ENCODE results near the gene TFRC.
A peak's percentile ranks its signal among the peaks of the same experiment; 100 is the strongest.

DNA sequence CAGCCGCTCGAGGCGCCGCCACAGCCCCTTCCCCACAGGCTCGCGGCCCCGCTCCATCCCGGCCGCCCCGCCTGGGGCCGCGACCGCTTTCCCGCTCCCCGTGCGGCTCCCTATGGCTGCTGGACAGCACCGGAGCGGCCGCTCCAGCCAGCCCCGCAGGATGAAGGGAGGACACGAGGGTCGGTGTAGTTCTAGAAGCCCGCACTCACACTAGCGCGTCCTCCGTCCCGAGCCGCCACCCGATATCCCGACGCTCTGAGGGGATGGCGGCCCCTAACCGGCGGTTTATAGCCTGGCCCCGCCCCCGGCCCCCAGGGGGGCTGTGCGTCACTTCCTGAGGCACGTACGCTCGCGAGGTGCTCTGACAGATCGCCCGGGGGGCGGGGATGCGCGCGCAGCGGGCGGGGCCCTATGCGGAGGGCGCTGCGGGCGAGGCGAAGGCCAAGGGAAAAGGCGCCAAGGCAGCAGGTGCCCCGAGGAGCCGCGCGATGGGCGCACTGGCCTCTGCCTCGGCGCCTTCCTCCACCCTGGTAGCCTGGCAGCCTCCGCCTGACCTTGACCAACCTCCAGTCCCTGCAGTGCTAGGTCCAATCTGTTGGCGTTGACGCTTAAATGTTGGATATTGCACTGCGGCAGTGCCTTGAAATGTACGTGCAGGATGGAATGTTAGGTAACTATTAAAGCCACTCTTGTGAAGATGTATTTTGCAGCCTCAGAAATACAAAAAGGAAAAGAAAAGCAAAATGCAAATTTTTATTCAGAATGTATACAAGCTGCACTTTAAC, at the start of gene TFRC:
- TF ChIP-seq GATA3 (IDR thresholded peaks at IDR 0.05; ENCODE audit: low read depth, low read length) (no peak), GATA2 (IDR thresholded peaks at IDR 0.05; ENCODE audit: low read depth, low read length) (peak; percentile 26; the same call in 1 of the 2 replicates)
